Mucosa of descending colon (tissue), 3 donors: ENCODE measurements around the gene ITGB1. TPM values are rescaled to one million over a fixed set of nuclear protein-coding genes. Genes with fewer than 3 reads are reported as not detected.

Experiments
- ATAC-seq: fragments of 200-7000 bp; cut with Tn5 transposase; one replicate; pipeline ENCODE4 v1.9.1; 2020; ENCODE audit warnings: mild to moderate bottlenecking, moderate library complexity
- DNase-seq, 3 donors: peaks; one replicate each; pipeline ENCODE4 v3.0.0-alpha.2; 2020
- H3K36me3 ChIP-seq: fragments of 200-600 bp; one replicate; pipeline ENCODE4 v1.8.0; 2021; ENCODE audit warnings: low read depth, mild to moderate bottlenecking
- H3K4me1 ChIP-seq: fragments of 200-600 bp; one replicate; pipeline ENCODE4 v1.8.0; 2021; ENCODE audit warnings: low read depth, mild to moderate bottlenecking
- H3K4me3 ChIP-seq: fragments of 200-600 bp; one replicate; pipeline ENCODE4 v1.8.0; 2021; ENCODE audit warnings: mild to moderate bottlenecking
- H3K9me3 ChIP-seq: fragments of 200-600 bp; one replicate; pipeline ENCODE4 v1.8.0; 2021; ENCODE audit warnings: mild to moderate bottlenecking
- intact Hi-C, 2 donors: fragments of 100-400 bp; cut with DNase I in 1 of 2; cut with micrococcal nuclease in 1 of 2; formaldehyde crosslinking; loops; one replicate each; pipeline versions ENCODE4 v1.11.0 to v1.11.1; 2022; cut with DNase I, micrococcal nuclease
- total RNA-seq, 3 donors: library from RNA; stranded (reverse); fragmentation: NEBNext Ultra II Directional in 2 of 3; extraction: Animal tissue kit (Norgen Biotek cat#: 25700) in 2 of 3; gene quantifications; one replicate each; pipeline versions ENCODE4 v1.2.1 to v1.2.4, GENCODE V29; 2021 to 2023
- TF ChIP-seq, protein P1 (sequence below): fragments of 200-600 bp; IDR thresholded peaks from one replicate; pipeline ENCODE4 v1.8.0; 2022; ENCODE audit warnings: antibody characterized with exemption, mild to moderate bottlenecking
- donor health status: DM: no; HTN: no; CAD: no; lungs with moderate emphysema.
- donor health status: DM: no; HTN: no; CAD: no.
- donor health status: DM: no; HTN: yes; CAD: no.

Gene ITGB1
- total RNA-seq, 3 donors from 2014 or later: 268 to 515 (median 274) TPM

- intact Hi-C loops: no loop called here
- Histone ChIP-seq H3K36me3 (no peaks in the 10 kb centered on the region), H3K4me1 (no peaks in the 10 kb centered on the region), H3K4me3 (no peak overlapping the region), H3K9me3 (no peaks in the 10 kb centered on the region)
- TF ChIP-seq, protein P1, sequence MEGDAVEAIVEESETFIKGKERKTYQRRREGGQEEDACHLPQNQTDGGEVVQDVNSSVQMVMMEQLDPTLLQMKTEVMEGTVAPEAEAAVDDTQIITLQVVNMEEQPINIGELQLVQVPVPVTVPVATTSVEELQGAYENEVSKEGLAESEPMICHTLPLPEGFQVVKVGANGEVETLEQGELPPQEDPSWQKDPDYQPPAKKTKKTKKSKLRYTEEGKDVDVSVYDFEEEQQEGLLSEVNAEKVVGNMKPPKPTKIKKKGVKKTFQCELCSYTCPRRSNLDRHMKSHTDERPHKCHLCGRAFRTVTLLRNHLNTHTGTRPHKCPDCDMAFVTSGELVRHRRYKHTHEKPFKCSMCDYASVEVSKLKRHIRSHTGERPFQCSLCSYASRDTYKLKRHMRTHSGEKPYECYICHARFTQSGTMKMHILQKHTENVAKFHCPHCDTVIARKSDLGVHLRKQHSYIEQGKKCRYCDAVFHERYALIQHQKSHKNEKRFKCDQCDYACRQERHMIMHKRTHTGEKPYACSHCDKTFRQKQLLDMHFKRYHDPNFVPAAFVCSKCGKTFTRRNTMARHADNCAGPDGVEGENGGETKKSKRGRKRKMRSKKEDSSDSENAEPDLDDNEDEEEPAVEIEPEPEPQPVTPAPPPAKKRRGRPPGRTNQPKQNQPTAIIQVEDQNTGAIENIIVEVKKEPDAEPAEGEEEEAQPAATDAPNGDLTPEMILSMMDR: no peak
- ATAC-seq (no peak), DNase-seq (no peak)
Measured at GRCh38 chr10:32878646-32879045, 79.4 kb downstream of the ITGB1 start.

GRCh38 chr10:32877915-32878314, 80.1 kb downstream of the ITGB1 start:
- intact Hi-C loops: no loop called here
- H3K4me1 ChIP-seq: no peaks in the 10 kb centered on the region
- H3K4me3 ChIP-seq: no peak overlapping the region
- no peaks in the 10 kb centered on the region for H3K36me3 ChIP-seq
- no peak for ATAC-seq
- TF ChIP-seq, protein P1: no peak
- H3K9me3 ChIP-seq: no peaks in the 10 kb centered on the region
- DNase-seq: no peak

- Histone ChIP-seq H3K4me3 (no peak overlapping the region), H3K4me1 (no peaks in the 10 kb centered on the region), H3K36me3 (no peaks in the 10 kb centered on the region), H3K9me3 (no peaks in the 10 kb centered on the region)
- ATAC-seq (no peak), DNase-seq (no peak)
- TF ChIP-seq, protein P1: no peak
- intact Hi-C loops: no loop called here
Measured at GRCh38 chr10:32865170-32865569, 92.9 kb downstream of the ITGB1 start.

- no peak for ATAC-seq
- H3K36me3 ChIP-seq: no peaks in the 10 kb centered on the region
- intact Hi-C loops: no loop called here
- H3K4me1 ChIP-seq: no peaks in the 10 kb centered on the region
- H3K4me3 ChIP-seq: no peak overlapping the region
- TF ChIP-seq, protein P1: no peak
- no peaks in the 10 kb centered on the region for H3K9me3 ChIP-seq
- DNase-seq: no peak
Measured at GRCh38 chr10:32854435-32854834, 103.6 kb downstream of the ITGB1 start.

DNA sequence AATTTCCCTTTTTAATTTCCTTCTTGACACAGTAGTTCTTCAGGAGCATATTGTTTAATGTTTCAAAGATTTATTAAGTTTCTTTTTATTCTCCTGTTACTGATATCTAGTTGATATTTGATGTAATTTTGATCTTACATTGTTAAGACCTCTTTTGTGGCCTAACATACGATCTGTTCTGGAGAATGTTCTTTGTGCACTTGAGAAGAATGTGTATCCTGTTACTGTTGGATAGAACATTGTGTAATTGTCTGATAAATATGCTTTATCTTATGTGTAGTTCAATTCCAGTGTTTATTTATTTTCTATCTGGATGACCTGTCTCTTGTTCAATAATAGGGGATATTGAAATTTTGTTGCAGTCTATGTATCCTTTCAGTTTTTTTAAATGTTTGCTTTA, 106.7 kb downstream of the ITGB1 start:
- Histone ChIP-seq H3K4me1 (no peaks in the 10 kb centered on the region), H3K36me3 (no peaks in the 10 kb centered on the region), H3K9me3 (no peaks in the 10 kb centered on the region), H3K4me3 (no peak overlapping the region)
- intact Hi-C loops: no loop called here
- ATAC-seq (no peak), DNase-seq (no peak)
- TF ChIP-seq, protein P1: no peak
